Mucosa of gallbladder (tissue), 1 donor: ENCODE results near the gene DNAJC5. TPM values are rescaled to one million over a fixed set of nuclear protein-coding genes. Genes with fewer than 3 reads are reported as not detected.
"Not testable (repeated sequence)": the region's sequence is repeated elsewhere in the genome, so short reads cannot be mapped to it uniquely, and the experiment has no call there.

Experiments
- DNase-seq: peaks from one replicate; pipeline ENCODE4 v3.0.0-alpha.2; 2020; ENCODE audit warnings: low spot score
- total RNA-seq: library from RNA; stranded (reverse); gene quantifications from one replicate; pipeline ENCODE4 v1.2.1, GENCODE V29; 2021
- donor health status: DM: no; HTN: no; CAD: no.

The DNAJC5 gene
- total RNA-seq, 1 donor from 2014 or later, result 53.0 TPM

GRCh38 chr20:63968136-63968927 lies 73.4 kb downstream of the DNAJC5 start:
- DNase-seq, result no peak

- peak; percentile 9 for DNase-seq
These were observed 74.2 kb downstream of the DNAJC5 start for GRCh38 chr20:63968928-63969760.

GRCh38 chr20:63969838-63970713 lies 75.2 kb downstream of the DNAJC5 start, which contains the start of gene ZNF512B:
Gene ZNF512B (minus strand): TSS chr20:63969930. CDS start chr20:63967950, 1,980 bp downstream.
- DNase-seq, result peak; percentile 48

- DNase-seq, result no peak
These were observed 75.9 kb downstream of the DNAJC5 start for GRCh38 chr20:63970714-63971431.

- not testable (repeated sequence) for DNase-seq
These were observed 77.0 kb downstream of the DNAJC5 start for GRCh38 chr20:63971960-63972311.

DNA sequence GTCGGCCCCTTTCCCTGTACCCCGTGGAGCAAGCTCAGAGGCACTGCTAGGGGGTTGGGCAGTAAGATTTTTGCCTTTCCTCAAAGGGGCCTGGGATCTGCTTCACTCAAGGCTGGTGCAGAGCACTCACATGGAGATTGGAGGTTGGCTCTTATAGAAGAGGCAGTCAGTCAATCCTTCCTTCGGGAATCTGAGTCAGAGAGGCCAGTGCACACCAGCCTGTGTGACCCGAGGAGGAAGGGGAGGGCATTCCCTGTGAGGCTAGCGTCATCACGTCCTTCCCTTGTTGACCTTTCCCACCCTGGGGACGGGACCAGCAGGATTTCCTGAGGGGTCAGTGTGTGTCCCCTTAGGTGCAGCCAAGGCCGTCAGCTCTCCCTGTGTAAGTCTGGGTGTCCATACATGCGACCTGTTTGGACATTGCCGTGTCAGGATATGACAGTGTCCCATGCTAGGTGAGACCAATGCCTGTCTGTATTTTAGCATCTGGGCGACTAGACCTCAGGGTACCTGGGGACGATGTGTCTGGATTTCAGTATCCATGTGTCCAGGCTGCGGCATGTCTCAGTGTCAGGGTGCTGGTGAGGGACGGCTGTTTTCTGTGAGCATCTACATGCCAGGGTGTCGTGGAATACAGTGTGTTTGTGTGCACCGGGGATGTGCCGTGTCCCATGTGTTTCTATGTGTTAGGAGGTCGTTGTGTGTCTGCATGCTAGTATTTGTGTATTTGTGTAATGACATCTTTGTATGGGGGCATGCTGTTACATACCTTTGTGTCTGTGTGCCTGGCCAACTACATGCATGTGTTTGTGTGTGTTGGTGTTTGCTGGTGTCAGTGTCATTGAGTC lies 77.6 kb downstream of the DNAJC5 start:
- no peak for DNase-seq

DNA sequence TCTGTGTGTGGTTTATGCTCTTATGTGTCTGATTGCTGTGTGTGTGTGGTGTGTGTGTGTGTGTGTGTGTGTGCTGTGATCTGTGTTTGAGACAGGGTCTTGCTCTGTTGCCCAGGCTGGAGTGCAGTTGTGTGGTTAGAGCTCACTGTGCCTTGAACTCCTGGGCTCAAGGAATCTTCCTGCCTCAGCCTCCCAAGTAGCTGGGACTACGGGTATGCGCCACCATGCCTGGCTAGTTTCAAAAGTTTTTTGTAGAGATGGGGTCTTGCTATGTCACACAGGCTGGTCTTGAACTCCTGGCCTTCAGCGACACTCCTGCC lies 78.2 kb downstream of the DNAJC5 start:
- DNase-seq, result no peak

DNA sequence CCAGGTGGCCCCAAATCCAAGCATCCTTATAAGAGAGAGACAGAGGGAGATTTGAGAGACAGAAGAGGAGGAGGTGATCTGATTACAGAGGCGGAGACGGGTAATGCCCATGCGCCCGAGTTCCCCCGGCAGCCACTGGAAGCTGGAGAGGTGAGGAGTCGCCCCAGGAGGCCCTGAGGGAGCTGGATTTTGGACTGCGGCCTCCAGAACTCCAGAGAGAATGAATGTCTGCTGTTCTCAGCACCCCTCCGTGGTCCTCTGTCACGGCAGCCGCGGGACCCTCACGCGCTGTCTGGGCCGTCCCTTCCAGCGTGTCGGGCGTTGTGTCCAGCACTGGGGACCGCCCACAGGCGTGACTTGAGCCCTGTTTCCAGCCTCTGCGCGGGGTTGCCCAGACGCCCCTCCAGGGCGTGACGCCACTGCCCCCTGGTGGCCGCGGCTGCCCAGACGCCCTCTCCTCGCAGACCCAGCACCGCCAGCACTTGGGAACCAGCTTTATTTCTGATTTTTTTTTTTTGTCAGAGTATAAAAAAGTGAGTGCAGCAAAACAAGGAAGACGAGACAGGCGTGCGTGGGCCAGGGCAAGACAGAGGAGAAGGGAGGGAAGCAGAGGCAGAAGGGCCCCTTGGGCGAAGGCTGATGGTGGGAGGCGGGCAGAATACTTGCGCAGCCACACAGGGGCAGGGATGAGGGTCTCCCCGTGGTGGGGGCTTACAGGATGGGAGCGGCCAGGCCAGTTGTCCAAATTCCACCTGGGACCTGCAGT lies 78.9 kb downstream of the DNAJC5 start:
- DNase-seq, result peak; percentile 82

- DNase-seq, result no peak
These were observed 79.7 kb downstream of the DNAJC5 start for GRCh38 chr20:63974402-63975200.

- not testable (repeated sequence) for DNase-seq
These were observed 81.6 kb downstream of the DNAJC5 start for GRCh38 chr20:63976511-63976910.

DNA sequence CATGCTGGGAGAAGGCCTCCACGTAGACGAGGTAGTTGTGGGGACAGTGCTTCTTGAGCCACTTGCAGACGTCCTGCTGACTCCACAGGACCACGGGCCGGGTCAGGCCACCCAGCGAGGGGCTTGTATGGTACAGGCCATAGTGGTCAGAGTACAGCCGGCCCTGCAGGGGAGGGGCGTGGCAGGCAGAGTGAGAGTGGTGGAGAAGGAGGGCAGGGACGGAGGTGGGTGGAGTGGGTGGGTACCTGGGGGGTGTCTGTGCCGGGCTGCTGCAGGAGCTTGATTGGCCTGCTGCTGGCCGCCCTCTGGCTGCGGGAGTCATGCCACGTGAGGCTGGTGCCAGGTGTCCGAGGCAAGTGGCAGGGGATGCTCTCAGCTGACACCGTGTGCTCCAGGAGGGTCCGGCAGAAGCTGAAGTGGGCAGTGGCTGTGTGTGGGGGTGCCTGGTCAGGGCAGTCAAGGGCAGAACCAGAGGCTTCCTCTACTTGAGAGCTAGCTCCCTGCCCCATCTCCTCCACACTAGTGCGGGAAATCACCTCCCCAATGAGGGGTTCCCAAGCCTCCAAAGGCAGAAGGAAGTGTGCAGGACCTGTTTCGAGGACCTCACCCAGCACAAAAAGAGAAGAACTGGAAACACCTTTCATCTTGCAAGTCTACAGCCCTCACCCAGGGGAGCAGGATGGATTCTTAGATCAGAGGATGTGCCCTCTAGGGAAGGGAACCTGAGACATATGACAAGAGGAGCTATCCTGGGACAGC lies 82.2 kb downstream of the DNAJC5 start:
- DNase-seq, result no peak

- no peak for DNase-seq
These were observed 82.9 kb downstream of the DNAJC5 start for GRCh38 chr20:63977739-63978276.

DNA sequence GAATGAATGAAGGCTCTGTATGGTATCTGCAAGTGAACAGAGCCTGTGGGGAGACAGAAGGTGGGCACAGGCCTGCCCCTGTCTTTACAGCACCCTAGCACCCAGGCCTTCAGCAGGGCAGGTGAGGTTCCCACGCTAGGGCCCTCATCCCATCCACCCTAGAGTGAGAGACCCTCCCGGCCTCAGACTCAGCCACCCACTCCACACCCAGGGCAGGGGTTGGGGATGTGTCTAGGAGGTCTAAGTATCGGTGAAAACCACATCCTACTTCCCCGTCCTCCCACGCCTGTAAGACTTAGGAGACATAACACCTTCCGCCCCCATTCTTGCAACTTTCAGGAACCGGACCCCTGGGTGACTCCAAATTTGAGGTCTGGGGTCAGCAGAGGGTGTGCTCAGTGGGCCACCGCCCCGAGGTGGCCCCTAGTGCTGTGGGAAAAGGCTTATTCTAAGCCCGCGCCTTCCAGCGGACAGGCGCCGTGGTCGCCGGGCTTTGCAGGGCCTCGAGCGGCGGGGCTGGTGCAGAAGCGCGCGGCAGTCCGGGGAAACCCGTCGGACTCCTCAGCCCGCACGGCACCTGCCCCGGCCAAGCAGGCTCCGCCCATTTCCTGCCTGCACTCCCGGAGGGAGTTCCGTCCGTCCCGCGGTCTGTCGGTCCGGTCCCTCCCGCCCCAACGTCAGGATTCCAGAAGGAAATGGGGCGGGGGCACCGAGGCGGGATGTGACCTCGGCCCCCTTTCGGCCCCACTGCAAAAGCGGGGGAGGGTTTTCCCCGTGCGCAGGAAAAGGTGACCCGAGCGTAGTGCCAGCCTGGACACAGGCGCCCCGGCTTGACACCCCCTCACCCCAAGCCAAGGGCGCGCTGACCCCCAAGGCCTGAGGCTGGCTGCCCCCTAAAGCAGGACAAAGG lies 83.6 kb downstream of the DNAJC5 start:
- DNase-seq, result peak; percentile 59

GRCh38 chr20:63979229-63979556 lies 84.3 kb downstream of the DNAJC5 start:
- no peak for DNase-seq

DNA sequence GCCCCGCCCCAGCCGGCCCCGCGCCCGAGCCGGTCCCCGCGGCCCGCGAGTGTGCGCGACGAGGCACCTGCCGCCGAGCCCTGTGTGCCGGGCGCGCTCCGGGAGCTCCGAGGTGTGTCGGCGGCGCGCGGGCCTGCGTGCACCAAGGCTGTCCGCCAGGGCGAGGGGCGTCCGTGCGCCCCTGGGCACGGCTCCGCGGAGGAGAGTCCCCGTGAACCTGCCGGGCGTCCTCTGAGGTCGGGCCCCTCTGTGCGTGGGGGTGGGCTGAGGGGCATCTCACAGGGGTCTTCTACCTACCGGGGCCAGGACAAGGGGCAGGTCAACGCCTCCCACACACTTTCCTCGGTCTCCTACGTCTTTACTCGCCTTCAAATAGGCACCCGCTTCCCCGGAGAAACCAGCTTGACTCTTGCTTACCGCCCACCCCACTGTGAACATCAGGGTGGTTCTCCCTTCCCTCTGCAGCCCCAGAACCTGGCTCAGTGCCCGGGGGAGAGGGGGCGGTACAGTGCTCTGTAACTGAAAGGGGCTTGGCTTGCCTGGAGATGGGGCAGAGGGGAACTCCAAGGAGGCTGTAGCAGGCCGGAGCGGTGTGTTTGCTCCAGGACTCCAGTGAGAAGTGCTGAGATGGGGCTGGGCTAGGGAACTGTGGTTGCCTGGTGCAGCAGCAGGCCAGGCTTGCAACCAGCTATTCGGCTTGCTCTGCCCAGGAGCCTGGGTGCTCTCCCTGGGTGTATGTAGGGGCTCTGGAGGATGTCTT lies 84.8 kb downstream of the DNAJC5 start, which contains the start of gene SAMD10:
SAMD10 (minus strand) TSS at position 86 of the 760 bp plus-strand sequence. CDS start 175 bp downstream, outside the sequence.
- DNase-seq, result no peak

GRCh38 chr20:63980317-63980805 lies 85.4 kb downstream of the DNAJC5 start:
- DNase-seq, result no peak
